Thoracic aorta (tissue), 2 donors: ENCODE measurements around the gene ALKBH8. TPM values are rescaled to one million over a fixed set of nuclear protein-coding genes. Genes with fewer than 3 reads are reported as not detected.

ENCODE experiments used
- ATAC-seq: fragments of 150-250 bp; one replicate; pipeline ENCODE4 v1.8.0; 2017; ENCODE audit warnings: low read depth; ENCODE audit not compliant: insufficient number of reproducible peaks, low FRiP score
- DNase-seq: peaks from one replicate; pipeline ENCODE4 v3.0.0-alpha.2; 2020; ENCODE audit warnings: low spot score
- H3K27ac ChIP-seq, 2 donors: fragments of 200-600 bp; sonication (generic); 1 replicate in 1 of 2; 2 replicates in 1 of 2; pipeline ENCODE4 v1.5.1; 2016; ENCODE audit warnings: mild to moderate bottlenecking in 2 of 2, moderate library complexity in 2 of 2
- H3K27me3 ChIP-seq: fragments of 200-600 bp; sonication (generic); replicated peaks from 2 replicates; pipeline ENCODE4 v1.6.0; 2016; ENCODE audit warnings: mild to moderate bottlenecking; ENCODE audit not compliant: insufficient read depth
- H3K36me3 ChIP-seq: fragments of 200-600 bp; sonication (generic); one replicate; pipeline ENCODE4 v1.5.1; 2016
- H3K4me1 ChIP-seq, 2 donors: fragments of 200-600 bp; sonication (generic); 1 replicate in 1 of 2; 2 replicates in 1 of 2; pipeline versions ENCODE4 v1.5.1 to v1.6.0; 2016; ENCODE audit warnings: low read depth in 2 of 2, mild to moderate bottlenecking in 1 of 2; ENCODE audit not compliant: control insufficient read depth in 1 of 2
- H3K4me3 ChIP-seq: fragments of 200-600 bp; sonication (generic); 2 replicates; pipeline ENCODE4 v1.5.1; 2016; ENCODE audit warnings: mild to moderate bottlenecking
- H3K9me3 ChIP-seq: fragments of 200-600 bp; sonication (generic); 2 replicates; pipeline ENCODE4 v1.5.1; 2016
- total RNA-seq, 2 donors: library from RNA; depleted of rRNA; stranded (reverse); fragments of >200 nt; gene quantifications; one replicate each; pipeline versions ENCODE4 v1.1.0 to v1.2.3, GENCODE V29; 2016
- TF ChIP-seq, protein P1 (sequence below): fragments of 200-600 bp; sonication (generic); IDR thresholded peaks from one replicate; pipeline ENCODE4 v1.5.1; 2019; ENCODE audit warnings: antibody characterized with exemption

ALKBH8 gene
- total RNA-seq, 2 donors from 2014 or later, result 10.6 to 16.8 TPM

DNA sequence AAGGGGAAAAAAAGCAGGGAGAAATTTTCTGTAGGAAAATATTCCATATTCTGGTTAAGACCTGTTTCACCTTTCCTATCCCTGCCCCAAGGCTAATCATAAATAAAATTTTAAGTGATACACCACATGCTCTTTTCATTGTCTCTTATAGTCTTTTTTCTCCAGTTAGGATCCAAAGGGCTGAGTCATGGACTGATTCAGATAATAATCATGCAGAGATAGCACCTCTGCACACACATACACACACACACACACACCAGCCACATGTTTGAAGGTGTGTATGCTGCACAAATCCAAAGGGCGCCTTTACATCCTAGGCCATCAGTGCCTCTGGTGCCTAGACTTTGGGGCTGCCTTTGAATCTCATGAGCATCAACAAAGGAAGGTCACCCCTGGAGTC, 72.4 kb downstream of the ALKBH8 start:
- Histone ChIP-seq H3K27me3 (no peaks in the 10 kb centered on the region), H3K36me3 (no peaks in the 10 kb centered on the region), H3K4me1 (no peaks in the 10 kb centered on the region), H3K9me3 (no peaks in the 10 kb centered on the region), H3K4me3 (no peak overlapping the region), H3K27ac (no peak overlapping the region)
- ATAC-seq (no peak), DNase-seq (no peak)
- TF ChIP-seq, protein P1, sequence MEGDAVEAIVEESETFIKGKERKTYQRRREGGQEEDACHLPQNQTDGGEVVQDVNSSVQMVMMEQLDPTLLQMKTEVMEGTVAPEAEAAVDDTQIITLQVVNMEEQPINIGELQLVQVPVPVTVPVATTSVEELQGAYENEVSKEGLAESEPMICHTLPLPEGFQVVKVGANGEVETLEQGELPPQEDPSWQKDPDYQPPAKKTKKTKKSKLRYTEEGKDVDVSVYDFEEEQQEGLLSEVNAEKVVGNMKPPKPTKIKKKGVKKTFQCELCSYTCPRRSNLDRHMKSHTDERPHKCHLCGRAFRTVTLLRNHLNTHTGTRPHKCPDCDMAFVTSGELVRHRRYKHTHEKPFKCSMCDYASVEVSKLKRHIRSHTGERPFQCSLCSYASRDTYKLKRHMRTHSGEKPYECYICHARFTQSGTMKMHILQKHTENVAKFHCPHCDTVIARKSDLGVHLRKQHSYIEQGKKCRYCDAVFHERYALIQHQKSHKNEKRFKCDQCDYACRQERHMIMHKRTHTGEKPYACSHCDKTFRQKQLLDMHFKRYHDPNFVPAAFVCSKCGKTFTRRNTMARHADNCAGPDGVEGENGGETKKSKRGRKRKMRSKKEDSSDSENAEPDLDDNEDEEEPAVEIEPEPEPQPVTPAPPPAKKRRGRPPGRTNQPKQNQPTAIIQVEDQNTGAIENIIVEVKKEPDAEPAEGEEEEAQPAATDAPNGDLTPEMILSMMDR, result no peak

DNA sequence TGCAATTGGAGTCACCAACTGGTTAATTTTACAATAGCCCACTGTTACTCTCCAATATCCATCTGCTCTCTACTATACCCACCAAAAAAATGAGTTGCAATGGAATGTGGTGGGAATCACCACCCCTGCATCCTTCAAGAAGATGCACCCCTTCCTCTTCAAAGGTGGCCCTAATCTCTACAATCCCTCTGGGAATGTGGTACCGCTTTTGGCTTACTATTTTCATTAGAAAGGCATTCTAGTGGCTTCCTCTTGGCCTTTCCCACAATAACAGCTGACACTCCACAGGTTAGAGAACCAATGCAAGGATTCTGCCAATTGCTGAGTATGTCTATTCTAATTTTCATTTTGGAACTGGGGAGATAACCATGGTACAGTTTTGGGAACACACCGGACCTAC, 74.7 kb downstream of the ALKBH8 start:
- Histone ChIP-seq H3K4me1 (no peaks in the 10 kb centered on the region), H3K9me3 (no peaks in the 10 kb centered on the region), H3K27me3 (no peaks in the 10 kb centered on the region), H3K27ac (no peak overlapping the region), H3K36me3 (no peaks in the 10 kb centered on the region), H3K4me3 (no peak overlapping the region)
- no peak for DNase-seq
- no peak for ATAC-seq
- TF ChIP-seq, protein P1, result no peak

DNA sequence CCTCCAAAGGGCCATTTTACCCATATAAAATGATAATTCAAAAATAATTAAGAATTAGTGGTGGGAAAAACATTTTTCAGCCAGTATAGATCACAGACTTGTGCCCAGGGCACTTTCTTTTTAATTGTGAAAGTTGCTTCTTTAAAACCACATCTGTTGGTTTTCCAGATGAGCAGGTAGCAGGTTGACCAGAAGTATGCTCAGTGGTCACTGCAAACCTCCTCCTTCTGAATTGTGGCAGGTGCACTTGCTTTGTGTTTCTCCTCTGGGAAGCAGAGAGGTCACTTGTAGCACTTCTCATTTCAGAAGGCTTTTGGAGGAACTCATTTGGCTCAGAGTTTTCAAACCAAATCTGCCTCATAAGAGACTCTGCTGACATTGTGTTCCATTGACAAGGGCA, 83.3 kb downstream of the ALKBH8 start:
- TF ChIP-seq, protein P1, result no peak
- ATAC-seq (no peak), DNase-seq (no peak)
- H3K4me1 ChIP-seq, result no peaks in the 10 kb centered on the region
- H3K27me3 ChIP-seq, result no peaks in the 10 kb centered on the region
- H3K27ac ChIP-seq, result no peak overlapping the region
- H3K36me3 ChIP-seq, result no peaks in the 10 kb centered on the region
- H3K4me3 ChIP-seq, result no peak overlapping the region
- no peaks in the 10 kb centered on the region for H3K9me3 ChIP-seq

DNA sequence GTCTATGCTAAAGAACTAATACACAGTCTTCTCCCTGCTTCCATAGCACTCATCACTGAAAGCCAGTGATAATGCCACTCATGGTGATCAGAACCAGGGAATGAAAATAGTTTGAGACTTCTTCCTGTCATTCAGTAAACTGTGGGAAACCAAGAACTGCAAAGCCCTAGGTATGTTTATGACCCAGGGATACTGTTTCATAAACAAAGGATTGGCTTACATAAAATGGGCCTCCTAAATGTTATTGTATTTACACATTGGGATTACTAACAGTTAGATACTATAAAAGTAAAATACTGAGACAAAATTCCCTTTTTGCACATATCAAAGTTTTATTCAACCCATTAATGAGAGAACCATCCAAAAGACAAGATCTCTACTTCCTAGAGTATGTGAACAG, 86.6 kb downstream of the ALKBH8 start:
- TF ChIP-seq, protein P1, result no peak
- H3K27me3 ChIP-seq, result no peaks in the 10 kb centered on the region
- DNase-seq, result no peak

DNA sequence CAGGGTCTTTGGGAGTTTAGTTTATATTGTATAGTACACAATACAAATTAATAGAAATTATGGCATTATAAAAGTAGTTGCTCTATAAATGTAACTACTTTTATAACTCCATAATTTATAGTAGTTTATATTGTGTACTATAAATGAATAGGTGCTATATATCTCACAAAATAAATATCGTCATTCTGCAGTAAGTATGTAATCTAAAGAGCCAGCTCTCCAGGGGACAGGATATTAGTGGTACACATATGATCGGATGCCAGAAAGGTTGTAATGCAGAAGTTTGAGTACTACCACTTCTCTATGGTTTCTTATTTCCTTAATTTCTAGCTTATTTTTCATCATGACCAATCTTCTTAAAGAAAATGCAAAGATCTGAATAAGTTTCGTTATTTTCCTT, 87.7 kb downstream of the ALKBH8 start:
- H3K4me3 ChIP-seq, result no peak overlapping the region
- DNase-seq (no peak), ATAC-seq (no peak)
- H3K9me3 ChIP-seq, result no peaks in the 10 kb centered on the region
- no peaks in the 10 kb centered on the region for H3K36me3 ChIP-seq
- no peaks in the 10 kb centered on the region for H3K27me3 ChIP-seq
- H3K4me1 ChIP-seq, result no peaks in the 10 kb centered on the region
- no peak overlapping the region for H3K27ac ChIP-seq
- TF ChIP-seq, protein P1, result no peak

More for the DNA sequence above, 86.6 kb downstream of the ALKBH8 start:
- Histone ChIP-seq H3K4me1 (no peaks in the 10 kb centered on the region), H3K36me3 (no peaks in the 10 kb centered on the region), H3K27ac (no peak overlapping the region), H3K9me3 (no peaks in the 10 kb centered on the region), H3K4me3 (no peak overlapping the region)
- no peak for ATAC-seq
